ENCODE measurements around the gene ENTPD2.

DNA sequence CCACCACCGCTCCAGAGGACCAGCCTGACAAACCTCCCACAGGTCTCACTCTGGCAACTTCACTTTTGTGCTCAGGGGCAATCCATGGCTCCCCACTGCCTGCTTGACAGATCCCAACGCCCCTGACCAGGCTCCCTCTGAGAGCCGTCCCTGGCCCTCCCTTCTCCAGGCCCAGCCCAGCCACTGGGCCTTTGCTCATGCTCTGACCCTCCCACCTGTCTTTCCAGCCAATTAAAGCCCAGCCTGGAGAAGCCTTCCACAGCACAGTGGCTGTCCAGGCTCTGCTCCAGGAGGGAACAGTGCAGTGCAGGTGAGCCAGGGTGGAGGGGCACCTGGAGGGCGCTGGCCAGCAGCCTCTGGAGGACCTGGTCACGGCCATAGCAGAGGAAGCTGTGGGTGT, 3.3 kb downstream of the ENTPD2 start:
- TF ChIP-seq, protein P1, sequence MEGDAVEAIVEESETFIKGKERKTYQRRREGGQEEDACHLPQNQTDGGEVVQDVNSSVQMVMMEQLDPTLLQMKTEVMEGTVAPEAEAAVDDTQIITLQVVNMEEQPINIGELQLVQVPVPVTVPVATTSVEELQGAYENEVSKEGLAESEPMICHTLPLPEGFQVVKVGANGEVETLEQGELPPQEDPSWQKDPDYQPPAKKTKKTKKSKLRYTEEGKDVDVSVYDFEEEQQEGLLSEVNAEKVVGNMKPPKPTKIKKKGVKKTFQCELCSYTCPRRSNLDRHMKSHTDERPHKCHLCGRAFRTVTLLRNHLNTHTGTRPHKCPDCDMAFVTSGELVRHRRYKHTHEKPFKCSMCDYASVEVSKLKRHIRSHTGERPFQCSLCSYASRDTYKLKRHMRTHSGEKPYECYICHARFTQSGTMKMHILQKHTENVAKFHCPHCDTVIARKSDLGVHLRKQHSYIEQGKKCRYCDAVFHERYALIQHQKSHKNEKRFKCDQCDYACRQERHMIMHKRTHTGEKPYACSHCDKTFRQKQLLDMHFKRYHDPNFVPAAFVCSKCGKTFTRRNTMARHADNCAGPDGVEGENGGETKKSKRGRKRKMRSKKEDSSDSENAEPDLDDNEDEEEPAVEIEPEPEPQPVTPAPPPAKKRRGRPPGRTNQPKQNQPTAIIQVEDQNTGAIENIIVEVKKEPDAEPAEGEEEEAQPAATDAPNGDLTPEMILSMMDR (IDR thresholded peaks at IDR 0.05 in 4 of 5, conservative IDR thresholded peaks at IDR 0.05 in 1 of 5): no peak
- no peak for TF ChIP-seq POLR2A (IDR thresholded peaks at IDR 0.05)
